Measurements from ENCODE around the gene CDH13.
"Not testable (repeated sequence)": the region's sequence is repeated elsewhere in the genome, so short reads cannot be mapped to it uniquely, and the experiment has no call there.

The CDH13 gene

GRCh38 chr16:82899731-82900450, 273.1 kb downstream of the CDH13 start:
- Histone ChIP-seq H3K9me3 (replicated peaks; ENCODE audit: low read length) (no peaks in the 10 kb centered on the region), H3K4me3 (ENCODE audit: low read length) (no peak overlapping the region), H3K9ac (ENCODE audit: low read depth, low read length) (no peak overlapping the region), H3K27me3 (ENCODE audit: control insufficient read depth, insufficient read depth, low read length) (no peaks in the 10 kb centered on the region), H3K4me1 (ENCODE audit: control insufficient read depth, insufficient read depth, low read length) (no peaks in the 10 kb centered on the region), H3K4me2 (ENCODE audit: low read length) (no peak overlapping the region), H3K36me3 (ENCODE audit: insufficient read depth, low read length) (no peaks in the 10 kb centered on the region)

GRCh38 chr16:82900559-82900958, 273.8 kb downstream of the CDH13 start:
- H3K9me3 ChIP-seq (replicated peaks; ENCODE audit: low read length): no peaks in the 10 kb centered on the region
- H3K36me3 ChIP-seq (ENCODE audit: insufficient read depth, low read length): no peaks in the 10 kb centered on the region
- H3K9ac ChIP-seq (ENCODE audit: low read depth, low read length): no peak overlapping the region
- no peaks in the 10 kb centered on the region for H3K27me3 ChIP-seq (ENCODE audit: control insufficient read depth, insufficient read depth, low read length)
- H3K4me2 ChIP-seq (ENCODE audit: low read length): no peak overlapping the region
- peaks cover 4% of the 10 kb centered on the region for H3K4me1 ChIP-seq (ENCODE audit: control insufficient read depth, insufficient read depth, low read length)
- no peak overlapping the region for H3K4me3 ChIP-seq (ENCODE audit: low read length)

GRCh38 chr16:82911925-82912324, 285.2 kb downstream of the CDH13 start:
- Histone ChIP-seq H3K9ac (ENCODE audit: low read depth, low read length) (no peak overlapping the region), H3K36me3 (ENCODE audit: insufficient read depth, low read length) (no peaks in the 10 kb centered on the region), H3K4me1 (ENCODE audit: control insufficient read depth, insufficient read depth, low read length) (no peaks in the 10 kb centered on the region), H3K4me2 (ENCODE audit: low read length) (no peak overlapping the region), H3K4me3 (ENCODE audit: low read length) (no peak overlapping the region), H3K9me3 (replicated peaks; ENCODE audit: low read length) (no peaks in the 10 kb centered on the region), H3K27me3 (ENCODE audit: control insufficient read depth, insufficient read depth, low read length) (no peaks in the 10 kb centered on the region)

- Histone ChIP-seq H3K9me3 (replicated peaks; ENCODE audit: low read length) (no peaks in the 10 kb centered on the region), H3K4me3 (ENCODE audit: low read length) (no peak overlapping the region), H3K4me1 (ENCODE audit: control insufficient read depth, insufficient read depth, low read length) (no peaks in the 10 kb centered on the region), H3K27me3 (ENCODE audit: control insufficient read depth, insufficient read depth, low read length) (no peaks in the 10 kb centered on the region), H3K36me3 (ENCODE audit: insufficient read depth, low read length) (no peaks in the 10 kb centered on the region), H3K9ac (ENCODE audit: low read depth, low read length) (no peak overlapping the region), H3K4me2 (ENCODE audit: low read length) (no peak overlapping the region)
Observed at GRCh38 chr16:82915139-82915824, 288.5 kb downstream of the CDH13 start.

GRCh38 chr16:82917886-82918595, 291.3 kb downstream of the CDH13 start:
- H3K9ac ChIP-seq (ENCODE audit: low read depth, low read length): no peak overlapping the region
- no peaks in the 10 kb centered on the region for H3K9me3 ChIP-seq (replicated peaks; ENCODE audit: low read length)
- no peak overlapping the region for H3K4me3 ChIP-seq (ENCODE audit: low read length)
- no peaks in the 10 kb centered on the region for H3K36me3 ChIP-seq (ENCODE audit: insufficient read depth, low read length)
- no peak overlapping the region for H3K4me2 ChIP-seq (ENCODE audit: low read length)
- H3K4me1 ChIP-seq (ENCODE audit: control insufficient read depth, insufficient read depth, low read length): no peaks in the 10 kb centered on the region
- no peaks in the 10 kb centered on the region for H3K27me3 ChIP-seq (ENCODE audit: control insufficient read depth, insufficient read depth, low read length)

- no peaks in the 10 kb centered on the region for H3K4me1 ChIP-seq (ENCODE audit: control insufficient read depth, insufficient read depth, low read length)
- no peak overlapping the region for H3K4me2 ChIP-seq (ENCODE audit: low read length)
- no peaks in the 10 kb centered on the region for H3K27me3 ChIP-seq (ENCODE audit: control insufficient read depth, insufficient read depth, low read length)
- H3K36me3 ChIP-seq (ENCODE audit: insufficient read depth, low read length): no peaks in the 10 kb centered on the region
- no peak overlapping the region for H3K9ac ChIP-seq (ENCODE audit: low read depth, low read length)
- H3K9me3 ChIP-seq (replicated peaks; ENCODE audit: low read length): no peaks in the 10 kb centered on the region
- no peak overlapping the region for H3K4me3 ChIP-seq (ENCODE audit: low read length)
Observed at GRCh38 chr16:82924075-82924854, 297.5 kb downstream of the CDH13 start.

- Histone ChIP-seq H3K36me3 (ENCODE audit: insufficient read depth, low read length) (no peaks in the 10 kb centered on the region), H3K4me2 (ENCODE audit: low read length) (no peak overlapping the region), H3K27me3 (ENCODE audit: control insufficient read depth, insufficient read depth, low read length) (no peaks in the 10 kb centered on the region), H3K9ac (ENCODE audit: low read depth, low read length) (no peak overlapping the region), H3K9me3 (replicated peaks; ENCODE audit: low read length) (no peaks in the 10 kb centered on the region), H3K4me3 (ENCODE audit: low read length) (no peak overlapping the region), H3K4me1 (ENCODE audit: control insufficient read depth, insufficient read depth, low read length) (no peaks in the 10 kb centered on the region)
Observed at GRCh38 chr16:82926500-82926899, 299.7 kb downstream of the CDH13 start.

GRCh38 chr16:82933933-82934332, 307.2 kb downstream of the CDH13 start:
- not testable (repeated sequence) for H3K9me3 ChIP-seq (replicated peaks; ENCODE audit: low read length); H3K27me3 ChIP-seq (ENCODE audit: control insufficient read depth, insufficient read depth, low read length); H3K4me3 ChIP-seq (ENCODE audit: low read length); H3K36me3 ChIP-seq (ENCODE audit: insufficient read depth, low read length); H3K9ac ChIP-seq (ENCODE audit: low read depth, low read length); H3K4me2 ChIP-seq (ENCODE audit: low read length); H3K4me1 ChIP-seq (ENCODE audit: control insufficient read depth, insufficient read depth, low read length)

GRCh38 chr16:82935766-82936165, 309.0 kb downstream of the CDH13 start:
- Histone ChIP-seq H3K4me2 (ENCODE audit: low read length) (no peak overlapping the region), H3K36me3 (ENCODE audit: insufficient read depth, low read length) (no peaks in the 10 kb centered on the region), H3K27me3 (ENCODE audit: control insufficient read depth, insufficient read depth, low read length) (no peaks in the 10 kb centered on the region), H3K9ac (ENCODE audit: low read depth, low read length) (no peak overlapping the region), H3K4me3 (ENCODE audit: low read length) (no peak overlapping the region), H3K4me1 (ENCODE audit: control insufficient read depth, insufficient read depth, low read length) (peaks cover 7% of the 10 kb centered on the region), H3K9me3 (replicated peaks; ENCODE audit: low read length) (no peaks in the 10 kb centered on the region)

- peak overlapping the region; percentile 40 for H3K4me2 ChIP-seq (ENCODE audit: low read length)
- H3K27me3 ChIP-seq (ENCODE audit: control insufficient read depth, insufficient read depth, low read length): no peaks in the 10 kb centered on the region
- no peak overlapping the region for H3K9ac ChIP-seq (ENCODE audit: low read depth, low read length)
- H3K36me3 ChIP-seq (ENCODE audit: insufficient read depth, low read length): no peaks in the 10 kb centered on the region
- H3K9me3 ChIP-seq (replicated peaks; ENCODE audit: low read length): no peaks in the 10 kb centered on the region
- H3K4me1 ChIP-seq (ENCODE audit: control insufficient read depth, insufficient read depth, low read length): peaks cover 7% of the 10 kb centered on the region
- no peak overlapping the region for H3K4me3 ChIP-seq (ENCODE audit: low read length)
Observed at GRCh38 chr16:82936941-82937551, 310.3 kb downstream of the CDH13 start.

Measured in skeletal muscle satellite cell (primary cell).